Right cardiac atrium (tissue), 5 donors: ENCODE measurements around the gene WDR44. TPM values are rescaled to one million over a fixed set of nuclear protein-coding genes. Genes with fewer than 3 reads are reported as not detected.
A peak's percentile ranks its signal among the peaks of the same experiment; 100 is the strongest.

Experiments used
- ATAC-seq, 2 donors: fragments of 200-7000 bp; cut with Tn5 transposase; one replicate each; pipeline versions ENCODE4 v1.8.0 to v1.9.1; 2020; ENCODE audit warnings: moderate library complexity in 2 of 2, mild to moderate bottlenecking in 1 of 2
- DNase-seq, 3 donors: peaks; one replicate each; pipeline ENCODE4 v3.0.0-alpha.2; 2020
- H3K27ac ChIP-seq: one replicate; pipeline ENCODE4 v1.5.1; 2013; ENCODE audit warnings: mild to moderate bottlenecking, low read length, control low read depth, moderate library complexity
- H3K27me3 ChIP-seq: one replicate; pipeline ENCODE4 v1.6.1; 2013; ENCODE audit not compliant: control insufficient read depth, insufficient read depth
- H3K4me1 ChIP-seq: one replicate; pipeline ENCODE4 v1.6.1; 2013; ENCODE audit warnings: low read length; ENCODE audit not compliant: control insufficient read depth, insufficient read depth
- H3K4me3 ChIP-seq: one replicate; pipeline ENCODE4 v1.5.1; 2013; ENCODE audit warnings: low read length, control low read depth
- H3K9me3 ChIP-seq: one replicate; pipeline ENCODE4 v1.6.1; 2013; ENCODE audit warnings: low read length; ENCODE audit not compliant: control insufficient read depth
- WGBS: extraction: QIAGEN DNeasy Blood & Tissue Kit; methylation state at CpG from one replicate; pipeline ENCODE4 v1.1.7; 2013; 5-methylcytosine and 5-hydroxymethylcytosine counted together
- intact Hi-C, 4 donors: fragments of 100-400 bp; cut with DNase I; formaldehyde crosslinking; loops; one replicate each; pipeline versions ENCODE4 v1.11.0 to v1.14.0; 2022 to 2023
- polyA plus RNA-seq: library from polyadenylated mRNA; stranded (reverse); fragments of 200-250 nt; gene quantifications from one replicate; pipeline ENCODE4 v1.2.3, GENCODE V29; 2013
- total RNA-seq, 4 donors: library from RNA; stranded (reverse); fragmentation: NEBNext Ultra II Directional; extraction: Animal tissue kit (Norgen Biotek cat#: 25700); gene quantifications; one replicate each; pipeline ENCODE4 v1.2.1, GENCODE V29; 2021
- donor health status: healthy with polysubstance abuse.
- donor health status: DM: no; HTN: yes; CAD: no.
- donor health status: DM: no; HTN: no; CAD: no.
- donor health status: DM: no; HTN: yes; CAD: no; lungs with severe emphysema.
- donor health status: DM: yes; HTN: yes; CAD: no.

The WDR44 gene
- total and polyA plus RNA-seq, 5 donors = 4.6 to 12.5 (median 11.3) TPM

DNA sequence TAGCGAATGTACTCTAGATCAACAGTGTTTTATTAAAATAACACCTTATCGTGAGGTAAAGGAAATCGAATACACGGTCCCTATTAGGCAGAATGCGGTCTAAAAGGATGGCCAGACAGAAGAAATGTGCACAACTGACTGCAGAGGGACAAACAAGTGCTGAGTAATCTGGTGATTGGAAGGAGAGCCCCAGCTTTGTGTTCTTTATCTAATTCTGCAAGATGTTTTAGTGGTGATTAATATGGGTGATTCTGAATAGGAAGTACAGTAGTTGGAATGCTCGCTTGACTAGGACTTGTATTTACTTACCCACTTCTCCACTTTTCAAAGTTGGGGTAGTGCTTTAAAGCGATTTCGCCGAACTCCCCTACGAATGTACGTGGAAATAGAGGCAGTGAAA is 1.2 kb downstream of the WDR44 start:
- Histone ChIP-seq H3K4me3 (peak overlapping the region; percentile 87), H3K27me3 (no peaks in the 10 kb centered on the region), H3K9me3 (no peaks in the 10 kb centered on the region), H3K4me1 (peaks cover 2% of the 10 kb centered on the region), H3K27ac (peak overlapping the region; percentile 19)
- ATAC-seq = no peak
- WGBS = 1% methylated on average over 11 of the region's 11 CpGs
- no peak for DNase-seq
- intact Hi-C loops = no loop called here

DNA sequence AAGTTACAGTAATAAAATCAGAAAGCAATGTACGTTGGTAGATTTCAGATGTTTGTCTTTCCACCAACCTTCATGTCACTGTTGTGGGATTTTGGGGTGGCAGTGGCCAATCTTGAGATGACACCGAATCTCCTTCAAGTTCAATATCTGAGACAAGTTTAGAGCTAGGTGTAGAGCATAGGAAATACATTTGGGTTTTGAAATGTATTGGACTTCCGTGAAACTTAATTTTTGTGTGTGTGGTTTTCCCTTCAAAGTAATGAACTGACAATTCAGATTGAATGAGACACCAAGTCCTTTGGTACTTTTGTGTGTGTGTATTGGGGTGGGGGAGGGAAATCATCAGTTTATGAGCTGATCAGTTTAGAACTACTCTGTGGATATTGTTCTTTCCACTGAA is 1.8 kb downstream of the WDR44 start:
- WGBS = 24% methylated on average over 3 of the region's 3 CpGs
- no peak for DNase-seq
- no peak for ATAC-seq
- peaks cover 2% of the 10 kb centered on the region for H3K4me1 ChIP-seq
- H3K9me3 ChIP-seq = no peaks in the 10 kb centered on the region
- H3K4me3 ChIP-seq = peak overlapping the region; percentile 87
- no peaks in the 10 kb centered on the region for H3K27me3 ChIP-seq
- H3K27ac ChIP-seq = no peak overlapping the region
- intact Hi-C loops = no loop called here

DNA sequence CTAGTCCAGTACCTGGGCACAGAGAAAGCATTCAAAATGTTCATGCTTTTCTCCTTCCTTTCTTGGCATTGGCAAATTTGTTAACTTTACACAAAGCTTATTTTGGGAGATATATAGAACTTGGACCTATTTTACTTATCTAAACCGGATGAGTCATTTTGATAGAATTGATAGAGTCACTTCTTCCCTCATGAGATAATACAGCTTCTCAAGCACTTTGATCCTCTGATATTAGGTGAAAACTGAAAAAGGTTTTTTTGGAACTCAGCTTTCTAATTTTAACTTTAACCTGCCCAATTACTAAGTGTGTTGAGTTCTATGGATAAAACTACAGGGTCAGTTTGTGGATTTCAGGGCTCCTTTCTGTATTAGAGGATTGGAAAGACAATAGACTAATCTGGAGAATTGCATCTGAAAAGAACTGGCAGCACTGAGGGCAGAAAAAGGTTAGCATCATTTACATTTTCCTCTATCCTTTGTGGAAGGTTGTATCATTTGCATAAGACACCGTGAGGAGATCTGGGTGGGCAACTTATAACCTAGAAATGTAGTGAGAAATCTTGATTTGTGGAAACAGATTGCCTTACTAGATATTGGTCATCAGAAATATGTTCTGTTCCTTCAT is 2.4 kb downstream of the WDR44 start:
- H3K4me1 ChIP-seq = peaks cover 2% of the 10 kb centered on the region
- H3K9me3 ChIP-seq = no peaks in the 10 kb centered on the region
- ATAC-seq (no peak), DNase-seq (no peak)
- intact Hi-C loops = no loop called here
- no peaks in the 10 kb centered on the region for H3K27me3 ChIP-seq
- H3K27ac ChIP-seq = no peak overlapping the region
- peak overlapping the region; percentile 35 for H3K4me3 ChIP-seq
- WGBS = 54% methylated on average over 2 of the region's 2 CpGs

DNA sequence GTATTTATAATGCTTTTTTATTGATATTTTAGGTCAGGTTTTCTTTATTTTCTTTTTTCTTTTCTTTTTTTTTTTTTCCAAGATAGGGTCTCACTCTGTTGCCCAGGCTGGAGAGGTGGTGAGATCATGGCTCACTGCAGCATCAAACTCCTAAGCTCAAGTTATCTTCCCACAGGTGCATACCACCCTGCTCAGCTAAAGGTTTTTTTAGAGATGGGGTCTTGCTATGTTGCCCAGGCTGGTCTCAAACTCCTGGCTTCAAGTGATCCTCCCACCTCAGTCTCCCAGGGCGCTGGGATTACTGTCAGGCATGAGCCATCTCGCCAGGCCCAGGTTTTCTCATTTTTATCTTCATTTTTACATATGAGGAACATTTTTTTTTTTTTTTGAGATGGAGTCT is 3.3 kb downstream of the WDR44 start:
- Histone ChIP-seq H3K27me3 (no peaks in the 10 kb centered on the region), H3K27ac (no peak overlapping the region), H3K4me1 (peaks cover 2% of the 10 kb centered on the region), H3K9me3 (no peaks in the 10 kb centered on the region), H3K4me3 (no peak overlapping the region)
- DNase-seq (no peak), ATAC-seq (no peak)
- 100% methylated on average over 2 of the region's 2 CpGs for WGBS
- intact Hi-C loops = no loop called here

DNA sequence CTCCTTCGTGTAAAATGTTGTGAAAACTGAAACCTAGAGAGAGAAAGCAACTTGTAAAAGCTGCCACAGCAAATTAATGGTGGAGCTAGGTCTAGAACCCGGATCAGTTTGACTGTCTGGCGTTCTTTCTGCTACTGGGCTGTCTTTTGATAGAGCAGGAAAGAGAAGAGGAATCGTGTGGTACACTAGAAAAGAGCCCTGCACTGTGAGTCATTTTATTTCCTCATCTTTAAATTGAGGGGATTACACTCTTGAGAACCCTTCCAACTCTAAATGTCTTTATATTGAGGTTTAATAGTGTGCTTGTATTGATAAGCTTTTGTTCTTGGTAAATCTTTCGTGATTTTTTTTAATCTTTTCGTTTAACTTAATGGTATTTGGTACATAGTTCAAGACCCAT is 4.3 kb downstream of the WDR44 start:
- WGBS = 44% methylated on average over 6 of the region's 6 CpGs
- intact Hi-C loops = no loop called here
- H3K27ac ChIP-seq = no peak overlapping the region
- H3K4me3 ChIP-seq = no peak overlapping the region
- no peaks in the 10 kb centered on the region for H3K9me3 ChIP-seq
- H3K27me3 ChIP-seq = no peaks in the 10 kb centered on the region
- ATAC-seq (no peak), DNase-seq (no peak)
- peaks cover 2% of the 10 kb centered on the region for H3K4me1 ChIP-seq

DNA sequence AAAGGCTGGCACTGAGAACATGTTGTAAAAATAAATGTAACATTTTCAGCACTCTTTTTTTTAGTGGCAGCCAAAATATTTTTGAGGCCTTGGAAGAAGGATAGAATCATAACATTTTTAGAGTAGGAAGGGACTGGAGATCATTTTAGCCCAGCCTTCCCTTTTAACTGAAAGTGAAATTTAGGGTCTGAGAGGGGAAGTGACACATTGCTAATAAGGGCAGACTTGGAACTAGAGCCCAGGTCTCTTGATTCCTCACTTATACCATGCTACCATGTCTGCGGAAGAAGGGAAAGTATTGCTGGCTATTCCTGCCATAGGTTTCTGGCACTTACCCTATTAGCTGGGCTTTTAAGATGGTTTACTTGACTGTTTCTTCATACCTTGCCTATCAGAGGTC is 4.8 kb downstream of the WDR44 start:
- Histone ChIP-seq H3K4me3 (no peak overlapping the region), H3K4me1 (peaks cover 2% of the 10 kb centered on the region), H3K9me3 (no peaks in the 10 kb centered on the region), H3K27ac (no peak overlapping the region), H3K27me3 (no peaks in the 10 kb centered on the region)
- intact Hi-C loops = no loop called here
- no peak for ATAC-seq
- DNase-seq = no peak
- WGBS = 67% methylated on average over 1 of the region's 1 CpG

DNA sequence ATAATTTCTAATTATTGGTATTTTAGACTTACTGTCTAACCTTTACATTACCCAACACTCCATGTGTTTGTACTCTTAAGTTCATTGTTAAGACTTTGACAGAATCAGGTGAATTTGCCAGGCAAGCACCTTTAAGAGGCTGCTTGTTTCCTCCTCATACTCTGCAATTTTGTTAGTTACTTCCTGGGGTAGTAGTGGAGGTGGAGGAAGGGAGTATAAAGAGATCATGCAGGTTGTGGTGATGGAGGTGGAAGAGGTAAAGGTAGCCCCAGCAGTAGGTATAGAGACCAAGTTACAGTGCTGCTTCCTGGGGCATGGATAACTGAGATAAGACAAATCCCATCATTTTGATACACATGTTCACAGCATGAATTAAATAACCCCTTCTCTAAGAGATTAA is 6.7 kb downstream of the WDR44 start:
- ATAC-seq (no peak), DNase-seq (no peak)
- no peaks in the 10 kb centered on the region for H3K27me3 ChIP-seq
- H3K4me3 ChIP-seq = no peak overlapping the region
- H3K9me3 ChIP-seq = no peaks in the 10 kb centered on the region
- no peak overlapping the region for H3K27ac ChIP-seq
- intact Hi-C loops = no loop called here
- H3K4me1 ChIP-seq = peaks cover 2% of the 10 kb centered on the region

DNA sequence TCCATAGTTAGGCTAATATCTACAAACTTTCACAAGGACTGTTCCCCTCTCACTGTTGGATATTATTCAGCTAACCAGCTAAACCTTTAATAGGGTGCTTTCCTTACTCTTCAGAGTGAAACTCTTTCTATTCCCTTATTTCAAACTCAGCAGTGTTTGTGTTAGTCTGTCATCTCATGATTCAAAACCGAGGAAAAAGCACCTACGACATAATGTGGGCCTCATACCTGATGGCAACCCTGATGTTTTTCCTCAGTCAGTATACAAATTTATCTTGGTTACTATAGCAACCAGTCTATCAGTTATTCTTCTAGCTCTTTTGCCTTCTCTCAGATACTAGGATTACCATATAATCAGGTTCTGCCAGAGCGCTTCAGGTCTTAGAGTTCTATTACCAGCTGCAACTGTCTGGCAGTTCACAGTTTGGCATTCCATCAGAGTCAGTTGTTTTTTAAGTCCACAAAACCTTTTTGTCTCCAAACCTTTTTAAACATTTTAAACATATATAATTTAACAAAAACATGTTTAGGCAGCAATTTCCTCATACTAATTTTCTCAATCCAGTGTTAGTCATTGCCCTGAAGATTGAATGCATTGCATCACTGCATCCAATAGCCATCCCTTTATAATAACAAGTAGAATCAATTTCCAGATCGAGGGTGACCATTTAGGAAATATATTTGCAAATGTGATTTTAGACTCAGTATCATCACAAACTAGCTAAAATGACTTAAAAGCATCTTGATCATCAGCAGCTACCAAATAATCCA is 7.4 kb downstream of the WDR44 start:
- Histone ChIP-seq H3K4me1 (peaks cover 2% of the 10 kb centered on the region), H3K9me3 (no peaks in the 10 kb centered on the region), H3K4me3 (no peak overlapping the region), H3K27ac (no peak overlapping the region), H3K27me3 (no peaks in the 10 kb centered on the region)
- no peak for DNase-seq
- intact Hi-C loops = no loop called here
- WGBS = 72% methylated on average over 4 of the region's 4 CpGs
- ATAC-seq = no peak

DNA sequence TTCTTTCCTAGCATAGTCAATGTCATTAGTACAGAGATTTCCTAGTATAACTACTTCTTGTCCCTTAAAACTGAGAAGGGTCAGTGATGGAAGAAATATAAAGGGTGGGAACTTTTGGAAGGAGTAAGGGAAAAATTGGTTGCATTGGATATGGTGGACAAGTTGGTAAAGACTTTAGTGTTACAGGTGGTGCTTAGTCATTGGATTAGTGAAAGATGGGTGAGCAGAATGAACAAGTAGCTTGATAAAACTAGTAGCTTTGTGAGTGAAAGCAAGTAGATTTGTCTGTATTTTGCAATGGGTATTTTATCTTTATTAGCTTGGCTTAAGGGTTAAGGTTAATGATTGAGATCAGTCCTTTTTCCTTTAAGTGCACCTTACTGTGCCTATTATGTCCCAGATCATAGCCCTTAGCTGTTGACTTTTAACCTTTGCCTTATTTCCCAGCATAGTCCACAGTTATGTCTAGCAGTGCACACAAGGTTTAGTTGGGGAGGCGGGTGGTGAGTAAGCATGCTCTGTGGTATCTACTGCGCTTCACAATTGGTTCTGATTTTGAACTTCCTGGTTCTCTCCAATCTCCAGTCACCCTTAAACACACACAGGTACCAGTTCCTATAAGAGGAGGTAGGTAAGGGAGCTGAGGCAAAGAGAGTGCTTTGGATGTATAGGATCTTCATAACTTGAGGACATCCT is 9.5 kb downstream of the WDR44 start:
- peaks cover 2% of the 10 kb centered on the region for H3K4me1 ChIP-seq
- intact Hi-C loops = no loop called here

DNA sequence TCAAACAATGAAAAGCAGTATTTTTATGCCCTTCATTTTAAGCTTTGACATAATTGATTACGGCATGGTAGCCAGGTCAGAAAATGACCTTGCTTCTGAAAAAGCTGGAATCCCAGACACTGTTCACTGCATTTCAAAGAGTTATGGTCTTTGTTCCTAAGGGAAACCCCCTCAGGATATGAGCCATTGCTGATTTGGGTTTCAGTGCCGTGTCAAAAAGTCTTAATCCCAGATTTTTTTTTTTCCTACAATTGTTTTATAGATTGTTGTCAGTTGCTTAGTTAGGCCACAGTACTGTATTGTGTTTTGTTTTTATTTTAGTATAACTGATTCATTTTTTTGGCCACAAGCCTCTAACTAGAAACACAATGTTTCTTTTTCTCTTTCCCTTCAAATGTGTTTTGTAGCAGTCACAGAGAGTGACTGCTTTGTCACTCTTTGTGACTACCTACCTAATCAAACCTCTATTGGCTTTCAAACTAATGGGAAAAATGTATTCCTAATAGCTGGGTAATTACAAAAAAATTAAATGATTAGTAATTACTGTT is 10.3 kb downstream of the WDR44 start:
- Histone ChIP-seq H3K4me1 (no peaks in the 10 kb centered on the region), H3K4me3 (no peak overlapping the region), H3K27ac (no peak overlapping the region), H3K9me3 (no peaks in the 10 kb centered on the region), H3K27me3 (no peaks in the 10 kb centered on the region)
- WGBS = 58% methylated on average over 2 of the region's 2 CpGs
- DNase-seq (no peak), ATAC-seq (no peak)
- intact Hi-C loops = no loop called here

More for the DNA sequence above, 9.5 kb downstream of the WDR44 start:
- WGBS = 94% methylated on average over 2 of the region's 2 CpGs
- no peak for DNase-seq
- ATAC-seq = no peak
- H3K27ac ChIP-seq = no peak overlapping the region
- no peaks in the 10 kb centered on the region for H3K9me3 ChIP-seq
- no peaks in the 10 kb centered on the region for H3K27me3 ChIP-seq
- H3K4me3 ChIP-seq = no peak overlapping the region

DNA sequence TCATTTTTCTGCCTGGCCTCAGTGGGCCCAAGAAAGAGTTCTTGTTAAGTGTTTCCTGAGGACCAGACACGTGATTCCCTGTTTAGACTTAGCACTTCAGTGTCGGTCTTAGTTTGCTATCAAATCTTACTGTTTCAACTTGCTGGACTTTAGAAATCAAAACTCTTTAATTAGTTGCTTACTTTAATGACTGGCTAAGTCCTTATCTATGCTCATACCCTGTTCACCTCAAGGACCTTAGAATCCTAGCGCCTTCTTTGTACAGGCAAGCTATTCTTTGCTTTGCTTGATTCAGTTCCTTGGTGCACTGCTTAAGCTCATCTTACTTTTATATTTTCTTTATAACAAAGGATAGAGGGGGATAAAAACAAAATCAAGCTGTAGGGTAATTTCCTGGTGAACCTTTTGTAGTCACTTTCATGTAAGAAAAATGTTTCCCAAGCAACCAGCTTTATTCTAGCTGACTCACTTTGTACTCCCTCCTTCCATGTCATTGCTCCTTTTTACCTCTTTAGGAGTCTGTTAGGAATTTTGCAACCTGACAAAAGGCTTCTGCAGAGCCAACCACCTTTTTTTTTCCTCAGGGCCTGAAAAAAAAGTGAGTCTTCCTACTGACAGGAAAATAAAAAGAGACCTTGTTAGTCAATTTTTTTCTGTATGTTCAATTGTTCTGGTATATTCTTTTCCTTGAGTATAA is 14.7 kb downstream of the WDR44 start:
- Histone ChIP-seq H3K27me3 (no peaks in the 10 kb centered on the region), H3K4me1 (no peaks in the 10 kb centered on the region), H3K9me3 (no peaks in the 10 kb centered on the region), H3K4me3 (no peak overlapping the region), H3K27ac (no peak overlapping the region)
- intact Hi-C loops = no loop called here
- no peak for ATAC-seq
- no peak for DNase-seq
- 72% methylated on average over 3 of the region's 3 CpGs for WGBS
